Panc1 (cell line): ENCODE results near the gene OGG1. TPM values are rescaled to one million over a fixed set of nuclear protein-coding genes. Genes with fewer than 3 reads are reported as not detected.

Source experiments
- ATAC-seq: fragments of 200-7000 bp; cut with Tn5 transposase; 2 replicates; pipeline ENCODE4 v1.9.1; 2020; ENCODE audit warnings: mild to moderate bottlenecking, moderate library complexity
- BruUV-seq: library from RNA; stranded (reverse); fragments of 400-500 nt; replicated peaks from 2 replicates; lab custom pipeline; 2021; lab: Mats Ljungman, UMichigan
- CTCF ChIA-PET: fragments of 300-600 bp; sonication (Branson Sonifier 250); formaldehyde crosslinking; loops from one replicate; lab custom pipeline; 2022; ENCODE audit warnings: antibody characterized with exemption; lab: Charles Lee
- POLR2A ChIA-PET: fragments of 300-600 bp; sonication (Branson Sonifier 250); formaldehyde crosslinking; loops from one replicate; lab custom pipeline; 2022; ENCODE audit warnings: antibody characterized with exemption; lab: Charles Lee
- DNase-seq: peaks from one replicate; pipeline ENCODE4 v3.0.0-alpha.2; 2010; ENCODE audit warnings: low read depth, low spot score
- H3K27ac ChIP-seq: 2 replicates; pipeline ENCODE4 v1.5.1; 2011; ENCODE audit warnings: mild to moderate bottlenecking, low read length, inconsistent platforms
- H3K27me3 ChIP-seq: fragments of 200-500 bp; sonication (Bioruptor generic); 2 replicates; pipeline ENCODE4 v1.6.0; 2014; ENCODE audit warnings: low read length, inconsistent platforms; ENCODE audit not compliant: control insufficient read depth, insufficient read depth
- H3K36me3 ChIP-seq: fragments of 200-500 bp; sonication (Bioruptor generic); 2 replicates; pipeline ENCODE4 v1.5.1; 2014; ENCODE audit warnings: inconsistent platforms, mild to moderate bottlenecking, low read length, moderate library complexity; ENCODE audit not compliant: control insufficient read depth, insufficient read depth
- H3K4me1 ChIP-seq: 2 replicates; pipeline ENCODE4 v1.5.1; 2011; ENCODE audit warnings: inconsistent platforms, mild to moderate bottlenecking, low read length, moderate library complexity; ENCODE audit not compliant: control insufficient read depth, insufficient read depth
- H3K4me3 ChIP-seq, 2 experiments: 2 replicates each; pipeline ENCODE4 v1.5.1; 2011 to 2012; ENCODE audit warnings: low read depth in 2 of 2, low read length in 2 of 2, mild to moderate bottlenecking in 2 of 2, inconsistent platforms in 1 of 2, moderate library complexity in 1 of 2
- H3K9me3 ChIP-seq: fragments of 200-500 bp; sonication (Bioruptor generic); 2 replicates; pipeline ENCODE4 v1.5.1; 2014; ENCODE audit warnings: low read depth, mild to moderate bottlenecking, inconsistent platforms, low read length, moderate library complexity; ENCODE audit not compliant: control insufficient read depth, insufficient read depth
- POLR2AphosphoS5 ChIP-seq: IDR thresholded peaks from 2 replicates; pipeline ENCODE4 v1.6.1; 2012; ENCODE audit warnings: mild to moderate bottlenecking, low read depth, low read length, moderate library complexity
- SIN3A ChIP-seq: IDR thresholded peaks from 2 replicates; pipeline ENCODE4 v1.6.1; 2012; ENCODE audit warnings: low read depth, mild to moderate bottlenecking, low read length, moderate library complexity, borderline replicate concordance; ENCODE audit not compliant: insufficient read depth
- TCF7L2 ChIP-seq: IDR thresholded peaks from 2 replicates; pipeline ENCODE4 v1.6.1; 2011; ENCODE audit warnings: mild to moderate bottlenecking, low read depth, low read length, inconsistent platforms
- in situ Hi-C: cut with HindIII; loops from 2 replicates; pipeline ENCODE4 v1.10.0; 2016; ENCODE audit warnings: low sequenced_read_pairs, low pct_unique_long_range_greater_than_20kb
- intact Hi-C: fragments of 100-400 bp; cut with micrococcal nuclease; formaldehyde crosslinking; loops from one replicate; pipeline ENCODE4 v1.10.0; 2022; ENCODE audit not compliant: unreplicated experiment
- total RNA-seq: library from RNA; stranded (reverse); gene quantifications from one replicate; pipeline ENCODE4 v1.2.1, GENCODE V29; 2021; ENCODE audit not compliant: unreplicated experiment
- TF ChIP-seq, protein P1 (sequence below): fragments of 450-650 bp; IDR thresholded peaks from 2 replicates; pipeline ENCODE4 v1.5.1; 2017; ENCODE audit warnings: mild to moderate bottlenecking
- TF ChIP-seq, protein P2 (sequence below), 2 experiments: IDR thresholded peaks; 2 replicates each; pipeline ENCODE4 v1.6.1; 2011 to 2012; ENCODE audit warnings: low read depth in 2 of 2, control low read depth in 1 of 2, low read length in 1 of 2, mild to moderate bottlenecking in 1 of 2, moderate library complexity in 1 of 2; ENCODE audit not compliant: insufficient read depth in 1 of 2

OGG1 gene
- total RNA-seq, 1 experiment from 2014 or later = 32.5 TPM

- Histone ChIP-seq H3K4me1 (peaks cover 7% of the 10 kb centered on the region; the same call in 1 of the 2 replicates), H3K4me3 (no peak overlapping the region), H3K27me3 (no peaks in the 10 kb centered on the region), H3K27ac (no peak overlapping the region), H3K9me3 (no peaks in the 10 kb centered on the region), H3K36me3 (peaks cover 2% of the 10 kb centered on the region; the same call in 1 of the 2 replicates)
- ATAC-seq (no peak), DNase-seq (no peak)
- BruUV-seq = no TSS peak
- in situ Hi-C loops (no loop called here), intact Hi-C loops (no loop called here)
- ChIA-PET CTCF (no interaction called here), POLR2A (no interaction called here)
- TF ChIP-seq SIN3A = no peak
- TF ChIP-seq, protein P1, sequence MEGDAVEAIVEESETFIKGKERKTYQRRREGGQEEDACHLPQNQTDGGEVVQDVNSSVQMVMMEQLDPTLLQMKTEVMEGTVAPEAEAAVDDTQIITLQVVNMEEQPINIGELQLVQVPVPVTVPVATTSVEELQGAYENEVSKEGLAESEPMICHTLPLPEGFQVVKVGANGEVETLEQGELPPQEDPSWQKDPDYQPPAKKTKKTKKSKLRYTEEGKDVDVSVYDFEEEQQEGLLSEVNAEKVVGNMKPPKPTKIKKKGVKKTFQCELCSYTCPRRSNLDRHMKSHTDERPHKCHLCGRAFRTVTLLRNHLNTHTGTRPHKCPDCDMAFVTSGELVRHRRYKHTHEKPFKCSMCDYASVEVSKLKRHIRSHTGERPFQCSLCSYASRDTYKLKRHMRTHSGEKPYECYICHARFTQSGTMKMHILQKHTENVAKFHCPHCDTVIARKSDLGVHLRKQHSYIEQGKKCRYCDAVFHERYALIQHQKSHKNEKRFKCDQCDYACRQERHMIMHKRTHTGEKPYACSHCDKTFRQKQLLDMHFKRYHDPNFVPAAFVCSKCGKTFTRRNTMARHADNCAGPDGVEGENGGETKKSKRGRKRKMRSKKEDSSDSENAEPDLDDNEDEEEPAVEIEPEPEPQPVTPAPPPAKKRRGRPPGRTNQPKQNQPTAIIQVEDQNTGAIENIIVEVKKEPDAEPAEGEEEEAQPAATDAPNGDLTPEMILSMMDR = no peak
- no peak for TF ChIP-seq POLR2AphosphoS5
- TF ChIP-seq, protein P2, sequence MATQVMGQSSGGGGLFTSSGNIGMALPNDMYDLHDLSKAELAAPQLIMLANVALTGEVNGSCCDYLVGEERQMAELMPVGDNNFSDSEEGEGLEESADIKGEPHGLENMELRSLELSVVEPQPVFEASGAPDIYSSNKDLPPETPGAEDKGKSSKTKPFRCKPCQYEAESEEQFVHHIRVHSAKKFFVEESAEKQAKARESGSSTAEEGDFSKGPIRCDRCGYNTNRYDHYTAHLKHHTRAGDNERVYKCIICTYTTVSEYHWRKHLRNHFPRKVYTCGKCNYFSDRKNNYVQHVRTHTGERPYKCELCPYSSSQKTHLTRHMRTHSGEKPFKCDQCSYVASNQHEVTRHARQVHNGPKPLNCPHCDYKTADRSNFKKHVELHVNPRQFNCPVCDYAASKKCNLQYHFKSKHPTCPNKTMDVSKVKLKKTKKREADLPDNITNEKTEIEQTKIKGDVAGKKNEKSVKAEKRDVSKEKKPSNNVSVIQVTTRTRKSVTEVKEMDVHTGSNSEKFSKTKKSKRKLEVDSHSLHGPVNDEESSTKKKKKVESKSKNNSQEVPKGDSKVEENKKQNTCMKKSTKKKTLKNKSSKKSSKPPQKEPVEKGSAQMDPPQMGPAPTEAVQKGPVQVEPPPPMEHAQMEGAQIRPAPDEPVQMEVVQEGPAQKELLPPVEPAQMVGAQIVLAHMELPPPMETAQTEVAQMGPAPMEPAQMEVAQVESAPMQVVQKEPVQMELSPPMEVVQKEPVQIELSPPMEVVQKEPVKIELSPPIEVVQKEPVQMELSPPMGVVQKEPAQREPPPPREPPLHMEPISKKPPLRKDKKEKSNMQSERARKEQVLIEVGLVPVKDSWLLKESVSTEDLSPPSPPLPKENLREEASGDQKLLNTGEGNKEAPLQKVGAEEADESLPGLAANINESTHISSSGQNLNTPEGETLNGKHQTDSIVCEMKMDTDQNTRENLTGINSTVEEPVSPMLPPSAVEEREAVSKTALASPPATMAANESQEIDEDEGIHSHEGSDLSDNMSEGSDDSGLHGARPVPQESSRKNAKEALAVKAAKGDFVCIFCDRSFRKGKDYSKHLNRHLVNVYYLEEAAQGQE (IDR thresholded peaks at IDR 0.05; ENCODE audit: insufficient read depth in 1 of 2, low read depth in 2 of 2, low read length in 1 of 2) = no peak
- TF ChIP-seq TCF7L2 = no peak
These were observed 4.9 kb downstream of the OGG1 start for GRCh38 chr3:9754678-9755077.

DNA sequence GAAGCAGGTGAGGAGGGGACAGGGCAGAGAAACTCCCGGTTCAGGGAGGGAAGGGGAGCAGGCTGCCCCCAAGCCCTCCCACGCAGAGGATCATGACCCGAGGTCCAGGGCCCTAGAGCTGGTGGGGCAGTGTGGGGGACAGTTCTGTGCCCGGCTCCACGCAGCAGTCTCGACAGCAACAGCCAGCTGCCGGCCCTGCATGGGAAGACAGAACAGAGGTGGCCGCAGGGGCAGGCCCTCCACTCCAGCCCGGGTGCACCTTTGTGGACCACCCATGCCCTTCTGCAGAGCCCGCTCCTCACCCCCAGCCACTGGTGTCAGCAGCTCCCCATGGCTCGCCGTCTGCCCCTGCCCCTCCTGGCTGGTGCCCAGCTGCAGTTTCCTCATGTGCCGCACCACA is 7.7 kb downstream of the OGG1 start:
- DNase-seq (no peak), ATAC-seq (no peak)
- intact Hi-C loops (no loop called here), in situ Hi-C loops (no loop called here)
- no TSS peak for BruUV-seq
- Histone ChIP-seq H3K9me3 (no peaks in the 10 kb centered on the region), H3K27ac (no peak overlapping the region), H3K4me1 (no peaks in the 10 kb centered on the region), H3K4me3 (no peak overlapping the region), H3K27me3 (no peaks in the 10 kb centered on the region), H3K36me3 (no peaks in the 10 kb centered on the region)
- ChIA-PET CTCF (no interaction called here), POLR2A (no interaction called here)
- no peak for TF ChIP-seq POLR2AphosphoS5
- no peak for TF ChIP-seq TCF7L2
- TF ChIP-seq, protein P2 (IDR thresholded peaks at IDR 0.05; ENCODE audit: insufficient read depth in 1 of 2, low read depth in 2 of 2, low read length in 1 of 2) = no peak
- no peak for TF ChIP-seq SIN3A
- TF ChIP-seq, protein P1 = no peak
